Aorta (tissue), 5 donors: ENCODE results near the gene STT3B. TPM values are rescaled to one million over a fixed set of nuclear protein-coding genes. Genes with fewer than 3 reads are reported as not detected.

Experiments
- ATAC-seq: fragments of 200-7000 bp; cut with Tn5 transposase; one replicate; pipeline ENCODE4 v1.9.1; 2022; ENCODE audit warnings: moderate library complexity; ENCODE audit not compliant: low FRiP score
- DNase-seq, 2 donors: peaks; one replicate each; pipeline ENCODE4 v3.0.0-alpha.2; 2020
- H3K27ac ChIP-seq, 2 donors: one replicate each; pipeline ENCODE4 v1.5.1; 2013; ENCODE audit warnings: low read length in 2 of 2, mild to moderate bottlenecking in 2 of 2, moderate library complexity in 2 of 2, control low read depth in 1 of 2, inconsistent platforms in 1 of 2, low read depth in 1 of 2
- H3K27me3 ChIP-seq, 2 donors: one replicate each; pipeline ENCODE4 v1.6.1; 2013; ENCODE audit warnings: control low read depth in 1 of 2, low read length in 1 of 2, mild to moderate bottlenecking in 1 of 2, moderate library complexity in 1 of 2; ENCODE audit not compliant: insufficient read depth in 2 of 2, control insufficient read depth in 1 of 2
- H3K36me3 ChIP-seq, 2 donors: one replicate each; pipeline ENCODE4 v1.6.1; 2013; ENCODE audit warnings: control low read depth in 1 of 2, low read length in 1 of 2, mild to moderate bottlenecking in 1 of 2; ENCODE audit not compliant: insufficient read depth in 2 of 2, control insufficient read depth in 1 of 2
- H3K4me1 ChIP-seq, 2 donors: one replicate each; pipeline ENCODE4 v1.6.1; 2013; ENCODE audit warnings: low read length in 2 of 2, control low read depth in 1 of 2, mild to moderate bottlenecking in 1 of 2, moderate library complexity in 1 of 2; ENCODE audit not compliant: insufficient read depth in 2 of 2, control insufficient read depth in 1 of 2
- H3K4me3 ChIP-seq, 2 donors: one replicate each; pipeline ENCODE4 v1.5.1; 2013; ENCODE audit warnings: low read length in 2 of 2, control low read depth in 1 of 2, mild to moderate bottlenecking in 1 of 2
- H3K9me3 ChIP-seq: one replicate; pipeline ENCODE4 v1.6.1; 2013; ENCODE audit warnings: mild to moderate bottlenecking, low read length; ENCODE audit not compliant: control insufficient read depth
- WGBS, 2 donors: extraction: QIAGEN DNeasy Blood & Tissue Kit; methylation state at CpG; one replicate each; pipeline ENCODE4 v1.1.7; 2013; 5-methylcytosine and 5-hydroxymethylcytosine counted together
- intact Hi-C, 2 donors: fragments of 100-400 bp; cut with DNase I; formaldehyde crosslinking; loops; one replicate each; pipeline versions ENCODE4 v1.14.2 to v1.15.0; 2022
- polyA plus RNA-seq, 2 donors: library from polyadenylated mRNA; stranded (reverse); fragments of 200-250 nt; gene quantifications; one replicate each; pipeline ENCODE4 v1.2.3, GENCODE V29; 2013
- total RNA-seq, 2 donors: library from RNA; stranded (reverse); fragmentation: NEBNext Ultra II Directional; extraction: Animal tissue kit (Norgen Biotek cat#: 25700); gene quantifications; one replicate each; pipeline ENCODE4 v1.2.1, GENCODE V29; 2021
- donor health status: healthy with polysubstance abuse.
- donor health status: Bipolar disorder and iron deficiency.
- donor health status: DM: no; HTN: no; CAD: no.
- donor health status: DM: no; HTN: no; CAD: no.
- donor health status: DM: yes; HTN: yes; CAD: no.

STT3B gene
- total and polyA plus RNA-seq, 4 donors = 40.9 to 92.3 (median 76.1) TPM

- WGBS, 2 donors = 90 to 92% methylated on average over 6 of the region's 6 CpGs
- peaks cover 3 to 6% of the 10 kb centered on the region in 2 donors for H3K36me3 ChIP-seq
- H3K27me3 ChIP-seq = no peaks in the 10 kb centered on the region
- H3K9me3 ChIP-seq = no peaks in the 10 kb centered on the region
- DNase-seq (no peak), ATAC-seq (no peak)
- intact Hi-C loops = no loop called here
- H3K4me3 ChIP-seq = no peak overlapping the region
- no peak overlapping the region for H3K27ac ChIP-seq
- H3K4me1 ChIP-seq = no peaks in the 10 kb centered on the region
Measured at GRCh38 chr3:31624083-31624709, 91.5 kb downstream of the STT3B start.

GRCh38 chr3:31625358-31625757 lies 92.6 kb downstream of the STT3B start:
- Histone ChIP-seq H3K27me3 (no peaks in the 10 kb centered on the region), H3K4me3 (no peak overlapping the region), H3K9me3 (no peaks in the 10 kb centered on the region), H3K4me1 (no peaks in the 10 kb centered on the region), H3K36me3 (peaks cover 3 to 6% of the 10 kb centered on the region in 2 donors), H3K27ac (no peak overlapping the region)
- intact Hi-C loops = no loop called here
- WGBS, 2 donors = 83 to 91% methylated on average over 2 of the region's 2 CpGs
- no peak for DNase-seq
- no peak for ATAC-seq

GRCh38 chr3:31629054-31629453 lies 96.3 kb downstream of the STT3B start:
- intact Hi-C loops = no loop called here
- ATAC-seq = no peak
- no peak overlapping the region for H3K4me3 ChIP-seq
- no peaks in the 10 kb centered on the region for H3K4me1 ChIP-seq
- H3K27ac ChIP-seq = no peak overlapping the region
- WGBS, 2 donors = 93% methylated on average over 5 of the region's 5 CpGs
- DNase-seq = no peak
- no peaks in the 10 kb centered on the region for H3K9me3 ChIP-seq
- H3K36me3 ChIP-seq = peaks cover 3% of the 10 kb centered on the region in 2 donors
- H3K27me3 ChIP-seq = no peaks in the 10 kb centered on the region

- no peak overlapping the region for H3K27ac ChIP-seq
- DNase-seq (no peak), ATAC-seq (no peak)
- no peaks in the 10 kb centered on the region for H3K4me1 ChIP-seq
- 18 to 19% methylated on average over 2 of the region's 2 CpGs for WGBS, 2 donors
- intact Hi-C loops = no loop called here
- H3K9me3 ChIP-seq = no peaks in the 10 kb centered on the region
- no peaks in the 10 kb centered on the region for H3K36me3 ChIP-seq
- no peaks in the 10 kb centered on the region for H3K27me3 ChIP-seq
- no peak overlapping the region for H3K4me3 ChIP-seq
Measured at GRCh38 chr3:31634476-31634875, 101.8 kb downstream of the STT3B start.

GRCh38 chr3:31635545-31635944 lies 102.8 kb downstream of the STT3B start:
- Histone ChIP-seq H3K27me3 (no peaks in the 10 kb centered on the region), H3K9me3 (no peaks in the 10 kb centered on the region), H3K27ac (no peak overlapping the region), H3K36me3 (no peaks in the 10 kb centered on the region), H3K4me3 (no peak overlapping the region), H3K4me1 (no peaks in the 10 kb centered on the region)
- ATAC-seq (no peak), DNase-seq (no peak)
- 5 to 7% methylated on average over 1 of the region's 1 CpG for WGBS, 2 donors
- intact Hi-C loops = no loop called here

GRCh38 chr3:31636049-31636448 lies 103.3 kb downstream of the STT3B start:
- no peaks in the 10 kb centered on the region for H3K9me3 ChIP-seq
- H3K4me1 ChIP-seq = no peaks in the 10 kb centered on the region
- intact Hi-C loops = no loop called here
- DNase-seq = no peak
- no peak overlapping the region for H3K27ac ChIP-seq
- no peaks in the 10 kb centered on the region for H3K27me3 ChIP-seq
- no peaks in the 10 kb centered on the region for H3K36me3 ChIP-seq
- 59 to 66% methylated on average over 4 of the region's 4 CpGs for WGBS, 2 donors
- ATAC-seq = no peak
- no peak overlapping the region for H3K4me3 ChIP-seq

- Histone ChIP-seq H3K36me3 (no peaks in the 10 kb centered on the region), H3K9me3 (no peaks in the 10 kb centered on the region), H3K27me3 (no peaks in the 10 kb centered on the region), H3K4me1 (no peaks in the 10 kb centered on the region), H3K27ac (no peak overlapping the region), H3K4me3 (no peak overlapping the region)
- ATAC-seq (no peak), DNase-seq (no peak)
- intact Hi-C loops = no loop called here
- 59 to 60% methylated on average over 2 of the region's 2 CpGs for WGBS, 2 donors
Measured at GRCh38 chr3:31636694-31637442, 104.1 kb downstream of the STT3B start.

- H3K27ac ChIP-seq = no peak overlapping the region
- no peaks in the 10 kb centered on the region for H3K36me3 ChIP-seq
- WGBS, 2 donors = 96 to 100% methylated on average over 1 of the region's 1 CpG
- no peak for DNase-seq
- H3K4me3 ChIP-seq = no peak overlapping the region
- H3K4me1 ChIP-seq = no peaks in the 10 kb centered on the region
- intact Hi-C loops = no loop called here
- ATAC-seq = no peak
- H3K27me3 ChIP-seq = no peaks in the 10 kb centered on the region
- no peaks in the 10 kb centered on the region for H3K9me3 ChIP-seq
Measured at GRCh38 chr3:31639828-31640227, 107.1 kb downstream of the STT3B start.

GRCh38 chr3:31645256-31645655 lies 112.5 kb downstream of the STT3B start:
- H3K4me1 ChIP-seq = no peaks in the 10 kb centered on the region
- no peak for ATAC-seq
- H3K27me3 ChIP-seq = no peaks in the 10 kb centered on the region
- no peak overlapping the region for H3K27ac ChIP-seq
- H3K9me3 ChIP-seq = peaks cover 3% of the 10 kb centered on the region
- intact Hi-C loops = no loop called here
- peaks cover 0 to 2% of the 10 kb centered on the region in 2 donors for H3K36me3 ChIP-seq
- WGBS, 2 donors = 94 to 96% methylated on average over 5 of the region's 5 CpGs
- DNase-seq = no peak
- no peak overlapping the region for H3K4me3 ChIP-seq
